Retinal pigment epithelial cell (primary cell): Measurements from ENCODE around the gene PCDH9.

ENCODE experiments used
- DNase-seq: peaks from one replicate; pipeline ENCODE4 v3.0.0-alpha.2; 2010; ENCODE audit warnings: low read depth
- H3K4me3 ChIP-seq: 2 replicates; pipeline ENCODE4 v1.5.1; 2011; ENCODE audit warnings: mild to moderate bottlenecking, low read length, control low read depth, moderate library complexity
- TF ChIP-seq, protein P1 (sequence below): conservative IDR thresholded peaks from 2 replicates; pipeline ENCODE4 v1.5.1; 2011; ENCODE audit warnings: low read depth, low read length, control low read depth, inconsistent platforms

PCDH9 gene

DNA sequence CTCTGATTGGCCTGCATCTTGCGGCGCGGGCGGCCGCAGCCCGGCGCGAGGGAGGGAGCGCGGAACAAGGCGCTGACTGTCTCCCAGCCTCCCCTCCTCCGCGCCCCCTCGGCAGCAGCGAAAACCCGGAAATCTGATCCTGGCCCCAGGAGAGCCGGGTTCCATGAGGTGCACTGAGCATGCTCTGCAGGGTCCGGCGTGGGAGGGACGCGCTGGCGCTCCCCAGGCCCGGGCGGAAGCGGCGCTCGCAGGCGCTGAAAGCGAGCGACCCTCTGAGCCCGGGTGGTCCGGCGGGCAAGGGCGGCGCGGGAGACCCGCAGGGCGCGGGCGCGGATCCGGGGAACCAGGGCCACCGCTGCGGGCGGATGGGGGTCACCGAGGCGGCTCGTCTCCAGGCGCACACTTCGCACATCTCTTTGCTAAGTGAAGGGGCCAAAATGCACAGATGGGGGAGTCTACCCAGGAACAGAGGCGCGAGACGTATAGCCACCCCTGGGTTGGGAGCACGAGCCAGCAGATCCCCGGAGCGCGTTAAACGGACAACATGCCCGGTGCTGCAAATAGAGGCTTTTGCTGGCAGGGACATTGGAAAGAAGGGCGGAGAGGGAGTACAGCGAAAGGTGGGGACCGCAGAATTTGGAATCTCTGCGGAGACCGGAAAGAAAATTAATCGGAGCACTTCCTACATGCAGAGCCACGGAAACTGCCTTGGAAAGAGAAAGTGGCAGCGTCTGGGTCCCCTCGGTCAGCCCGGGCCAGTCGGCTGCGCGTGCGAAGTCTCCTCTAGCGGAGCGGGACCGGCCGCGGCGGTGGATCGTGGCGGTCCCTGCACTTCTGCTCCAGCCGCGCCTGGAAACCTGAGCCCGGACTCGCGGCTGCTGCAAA lies 510 bp upstream of the PCDH9 start:
- H3K4me3 ChIP-seq: peak overlapping the region; percentile 93
- TF ChIP-seq, protein P1, sequence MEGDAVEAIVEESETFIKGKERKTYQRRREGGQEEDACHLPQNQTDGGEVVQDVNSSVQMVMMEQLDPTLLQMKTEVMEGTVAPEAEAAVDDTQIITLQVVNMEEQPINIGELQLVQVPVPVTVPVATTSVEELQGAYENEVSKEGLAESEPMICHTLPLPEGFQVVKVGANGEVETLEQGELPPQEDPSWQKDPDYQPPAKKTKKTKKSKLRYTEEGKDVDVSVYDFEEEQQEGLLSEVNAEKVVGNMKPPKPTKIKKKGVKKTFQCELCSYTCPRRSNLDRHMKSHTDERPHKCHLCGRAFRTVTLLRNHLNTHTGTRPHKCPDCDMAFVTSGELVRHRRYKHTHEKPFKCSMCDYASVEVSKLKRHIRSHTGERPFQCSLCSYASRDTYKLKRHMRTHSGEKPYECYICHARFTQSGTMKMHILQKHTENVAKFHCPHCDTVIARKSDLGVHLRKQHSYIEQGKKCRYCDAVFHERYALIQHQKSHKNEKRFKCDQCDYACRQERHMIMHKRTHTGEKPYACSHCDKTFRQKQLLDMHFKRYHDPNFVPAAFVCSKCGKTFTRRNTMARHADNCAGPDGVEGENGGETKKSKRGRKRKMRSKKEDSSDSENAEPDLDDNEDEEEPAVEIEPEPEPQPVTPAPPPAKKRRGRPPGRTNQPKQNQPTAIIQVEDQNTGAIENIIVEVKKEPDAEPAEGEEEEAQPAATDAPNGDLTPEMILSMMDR: no peak
- peak; percentile 93 for DNase-seq

DNA sequence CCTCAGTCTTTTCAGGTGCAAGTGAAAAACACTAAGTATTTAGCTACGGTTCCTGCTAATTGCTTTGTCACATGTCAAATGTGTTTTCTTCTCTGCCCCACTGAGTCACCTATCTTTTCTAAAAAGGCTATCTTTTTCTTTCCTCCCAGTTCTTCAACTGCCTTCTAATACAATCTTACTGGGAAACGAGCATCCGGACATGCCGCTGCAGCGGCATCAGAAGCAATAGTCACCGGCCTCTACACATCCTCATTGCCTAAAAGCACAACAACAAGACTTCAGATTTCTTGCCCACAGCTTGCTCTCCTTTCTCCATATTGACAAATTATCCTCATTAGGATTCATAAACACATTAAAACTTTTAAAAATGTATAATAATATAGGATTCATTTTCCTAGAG lies 1.2 kb downstream of the PCDH9 start:
- no peak for DNase-seq
- H3K4me3 ChIP-seq: peak overlapping the region; percentile 93
- TF ChIP-seq, protein P1: no peak

GRCh38 chr13:67228031-67228430 lies 2.1 kb downstream of the PCDH9 start:
- no peak overlapping the region for H3K4me3 ChIP-seq
- TF ChIP-seq, protein P1: no peak

GRCh38 chr13:67227131-67227983 lies 2.8 kb downstream of the PCDH9 start:
- no peak for DNase-seq
- TF ChIP-seq, protein P1: no peak
- H3K4me3 ChIP-seq: no peak overlapping the region

More at GRCh38 chr13:67228031-67228430, 2.1 kb downstream of the PCDH9 start:
- DNase-seq: no peak

- no peak overlapping the region for H3K4me3 ChIP-seq
- TF ChIP-seq, protein P1: no peak
- DNase-seq: no peak
Measured at GRCh38 chr13:67226696-67227095, 3.4 kb downstream of the PCDH9 start.

DNA sequence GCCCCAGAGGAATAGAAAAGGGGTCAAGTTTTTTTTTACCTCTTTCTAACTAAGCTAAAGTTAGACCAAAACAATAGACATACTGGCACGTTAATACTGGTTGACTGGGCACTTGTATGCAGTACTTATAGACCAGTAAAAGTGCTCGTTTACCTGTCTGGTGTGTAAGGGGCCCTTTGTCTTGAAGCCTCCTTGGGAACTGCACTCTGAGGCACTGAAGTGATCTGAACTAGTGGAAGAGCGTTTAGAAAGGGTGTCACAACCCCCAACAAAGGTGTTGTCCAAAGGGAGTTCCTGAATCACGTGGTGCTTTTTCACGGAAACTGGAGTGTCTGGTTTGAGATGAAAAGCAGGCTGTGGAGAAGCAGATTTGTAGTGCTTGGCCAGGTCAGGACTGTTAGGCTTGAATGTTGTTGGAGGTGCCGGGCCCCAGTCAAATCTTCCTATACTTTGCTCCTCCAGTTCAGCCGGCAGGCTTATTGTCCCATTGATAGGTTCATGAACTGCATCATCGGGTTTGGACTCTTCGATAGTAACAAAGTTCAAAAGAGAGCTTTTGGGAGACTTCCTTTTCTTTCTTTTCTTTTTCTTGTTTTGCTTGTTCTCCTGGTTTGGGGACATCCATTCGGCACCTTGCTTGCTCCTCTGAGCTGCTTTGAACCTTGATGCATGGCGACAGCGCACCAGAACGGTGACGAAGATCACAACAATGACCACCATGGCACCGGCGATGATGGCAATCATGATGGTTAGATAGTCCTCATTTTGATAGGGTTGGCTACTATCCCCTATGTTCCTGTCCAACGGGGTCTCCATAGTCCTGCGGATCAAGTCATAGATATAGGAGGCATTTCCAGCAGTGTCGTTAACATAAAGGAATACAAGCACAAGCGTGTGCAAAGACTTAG lies 4.6 kb downstream of the PCDH9 start:
- TF ChIP-seq, protein P1: no peak
- H3K4me3 ChIP-seq: no peak overlapping the region
- DNase-seq: no peak
